ENCODE results near the gene FAM83B.

GRCh38 chr6:54876365-54876764 is 29.8 kb downstream of the FAM83B start:
- TF ChIP-seq POLR2A (IDR thresholded peaks at IDR 0.05) (no peak), CTCF (IDR thresholded peaks at IDR 0.05) (no peak)

Measured in esophagus squamous epithelium (tissue), 4 donors.